Endothelial cell of umbilical vein (primary cell): ENCODE measurements around the gene LRRC38. TPM values are rescaled to one million over a fixed set of nuclear protein-coding genes. Genes with fewer than 3 reads are reported as not detected.

Experiments used
- BruUV-seq: library from RNA; stranded (reverse); fragments of 400-500 nt; replicated peaks from 2 replicates; lab custom pipeline; 2021; lab: Mats Ljungman, UMichigan
- CTCF ChIA-PET: fragments of 300-600, 350-600 bp; sonication (Branson Sonifier 250); formaldehyde crosslinking; loops from one replicate; lab custom pipeline; 2021; ENCODE audit warnings: antibody characterized with exemption, inconsistent platforms; lab: Charles Lee
- POLR2A ChIA-PET: fragments of 300-600, 350-600 bp; sonication (Branson Sonifier 250); formaldehyde crosslinking; loops from one replicate; lab custom pipeline; 2021; ENCODE audit warnings: antibody characterized with exemption, inconsistent platforms; lab: Charles Lee
- DNase-seq: peaks from one replicate; pipeline ENCODE4 v3.0.0-alpha.2; 2011; ENCODE audit warnings: low read depth, low spot score
- FAIRE-seq: peaks from 2 replicates; lab custom pipeline; 2011; peaks lifted over from hg19 to GRCh38; lab: Jason Lieb, UNC
- H2AFZ ChIP-seq: 2 replicates; pipeline ENCODE4 v1.6.0; 2012; ENCODE audit warnings: low read depth, low read length, control low read depth, inconsistent platforms
- H3K27ac ChIP-seq: 2 replicates; pipeline ENCODE4 v1.5.1; 2011; ENCODE audit warnings: low read depth, mild to moderate bottlenecking, control low read depth, low read length, moderate library complexity; ENCODE audit not compliant: insufficient read depth
- H3K27me3 ChIP-seq, 2 experiments: 2 replicates each; pipeline versions ENCODE4 v1.6.0 to v1.6.1; 2011; ENCODE audit warnings: low read length in 2 of 2, mixed read lengths in 1 of 2; ENCODE audit not compliant: control insufficient read depth in 2 of 2, insufficient read depth in 2 of 2
- H3K36me3 ChIP-seq, 2 experiments: 2 replicates in 1 of 2; 3 replicates in 1 of 2; pipeline ENCODE4 v1.5.1; 2011; ENCODE audit warnings: low read length in 2 of 2, mild to moderate bottlenecking in 1 of 2, moderate library complexity in 1 of 2; ENCODE audit not compliant: control insufficient read depth in 2 of 2, insufficient read depth in 2 of 2; ENCODE audit errors: extremely low read depth in 1 of 2
- H3K4me1 ChIP-seq: 3 replicates; pipeline ENCODE4 v1.5.1; 2011; ENCODE audit warnings: mild to moderate bottlenecking, low read length; ENCODE audit not compliant: control insufficient read depth, insufficient read depth; ENCODE audit errors: extremely low read depth
- H3K4me2 ChIP-seq: 2 replicates; pipeline ENCODE4 v1.6.1; 2011; ENCODE audit warnings: low read length, control low read depth, mixed read lengths; ENCODE audit not compliant: insufficient read depth
- H3K4me3 ChIP-seq, 3 experiments: fragments of 200-600 bp in 1 of 3; sonication (generic), shearing (Covaris generic) in 1 of 3; replicated peaks in 1 of 3; 2 replicates each; pipeline ENCODE4 v1.5.1; 2011 to 2016; ENCODE audit warnings: control low read depth in 3 of 3, low read length in 3 of 3, mild to moderate bottlenecking in 2 of 3, inconsistent platforms in 1 of 3, low read depth in 1 of 3, moderate library complexity in 1 of 3; ENCODE audit not compliant: insufficient read depth in 1 of 3
- H3K79me2 ChIP-seq: 2 replicates; pipeline ENCODE4 v1.6.0; 2012; ENCODE audit warnings: low read length, inconsistent platforms; ENCODE audit not compliant: control insufficient read depth, insufficient read depth
- H3K9ac ChIP-seq: replicated peaks from 2 replicates; pipeline ENCODE3; 2011; ENCODE audit warnings: low read length, control low read depth; ENCODE audit not compliant: insufficient read depth; ENCODE audit errors: extremely low read depth
- H3K9me1 ChIP-seq: replicated peaks from 3 replicates; pipeline ENCODE4 v1.6.0; 2011; ENCODE audit warnings: mild to moderate bottlenecking, low read length; ENCODE audit not compliant: control insufficient read depth, insufficient read depth; ENCODE audit errors: extremely low read depth
- H3K9me3 ChIP-seq: replicated peaks from 2 replicates; pipeline ENCODE4 v1.5.1; 2012; ENCODE audit warnings: low read length, inconsistent platforms; ENCODE audit not compliant: control insufficient read depth, insufficient read depth
- H4K20me1 ChIP-seq: replicated peaks from 2 replicates; pipeline ENCODE3; 2011; ENCODE audit warnings: mild to moderate bottlenecking, low read length; ENCODE audit not compliant: control insufficient read depth, insufficient read depth; ENCODE audit errors: extremely low read depth
- CTCF ChIP-seq, 2 donors: IDR thresholded peaks; 1 replicate in 1 of 2; 2 replicates in 1 of 2; pipeline ENCODE4 v1.5.1; 2011; ENCODE audit warnings: low read length in 2 of 2, mild to moderate bottlenecking in 2 of 2, moderate library complexity in 2 of 2, control low read depth in 1 of 2, inconsistent platforms in 1 of 2, low read depth in 1 of 2; ENCODE audit not compliant: insufficient read depth in 1 of 2; ENCODE audit errors: extremely low read depth in 1 of 2
- EZH2 ChIP-seq: IDR thresholded peaks from 2 replicates; pipeline ENCODE4 v1.6.1; 2012; ENCODE audit warnings: borderline replicate concordance, low read depth, mild to moderate bottlenecking, moderate library complexity, low read length, inconsistent platforms; ENCODE audit not compliant: severe bottlenecking
- FOS ChIP-seq: IDR thresholded peaks from 2 replicates; pipeline ENCODE4 v1.6.1; 2011; ENCODE audit warnings: mild to moderate bottlenecking, low read length, moderate library complexity, borderline replicate concordance; ENCODE audit not compliant: insufficient read depth
- GATA2 ChIP-seq: IDR thresholded peaks from 2 replicates; pipeline ENCODE4 v1.7.0; 2011; ENCODE audit warnings: low read depth, mild to moderate bottlenecking, moderate library complexity, mixed read lengths, low read length; ENCODE audit not compliant: insufficient read length, insufficient read depth
- JUN ChIP-seq: IDR thresholded peaks from 2 replicates; pipeline ENCODE4 v1.6.1; 2011; ENCODE audit warnings: borderline replicate concordance, low read depth; ENCODE audit not compliant: insufficient read length, insufficient read depth
- MAX ChIP-seq: IDR thresholded peaks from 2 replicates; pipeline ENCODE4 v1.6.1; 2011; ENCODE audit not compliant: insufficient read depth, insufficient read length
- MYC ChIP-seq: IDR thresholded peaks from one replicate; pipeline ENCODE4 v1.6.1; 2011; ENCODE audit warnings: mild to moderate bottlenecking, low read depth, low read length
- POLR2A ChIP-seq: IDR thresholded peaks from 2 replicates; pipeline ENCODE4 v1.6.1; 2012; ENCODE audit warnings: low read depth, mild to moderate bottlenecking, control low read depth, low read length
- POLR2AphosphoS5 ChIP-seq: IDR thresholded peaks from 2 replicates; pipeline ENCODE4 v1.6.1; 2012; ENCODE audit warnings: low read depth, mild to moderate bottlenecking, control low read depth, low read length, moderate library complexity; ENCODE audit not compliant: insufficient read depth
- dilution Hi-C: fragments of 300-500 bp; cut with MboI; formaldehyde crosslinking; loops from one replicate; pipeline ENCODE4 v1.15.0; 2019; ENCODE audit warnings: low sequenced_read_pairs; ENCODE audit not compliant: extremely low pct_ligation_motif_present
- intact Hi-C: fragments of 100-400 bp; cut with micrococcal nuclease; formaldehyde crosslinking; loops from one replicate; pipeline ENCODE4 v1.10.0; 2022
- polyA plus RNA-seq, 4 experiments: library from polyadenylated mRNA; depleted of rRNA in 3 of 4; stranded (reverse) in 3 of 4; unstranded in 1 of 4; fragments of >200 nt; gene quantifications; 2 replicates each; pipeline versions ENCODE4 v1.2.1 to v1.2.3, GENCODE V29; 2011 to 2012; ENCODE audit warnings: missing spikeins in 1 of 4
- total RNA-seq: library from RNA; stranded (reverse); gene quantifications from 2 replicates; pipeline ENCODE4 v1.2.3, GENCODE V29; 2021

Gene LRRC38
- total and polyA plus RNA-seq, 2 donors (not counting 3 experiments of a cell fraction or from before 2014, with no cell fraction given) = not detected

- Histone ChIP-seq H3K27me3 (no peaks in the 10 kb centered on the region), H3K4me3 (no peak overlapping the region), H3K79me2 (no peaks in the 10 kb centered on the region), H3K4me2 (no peak overlapping the region), H3K36me3 (no peaks in the 10 kb centered on the region), H3K4me1 (no peaks in the 10 kb centered on the region), H3K9me1 (no peaks in the 10 kb centered on the region), H3K27ac (no peak overlapping the region), H4K20me1 (no peaks in the 10 kb centered on the region), H2AFZ (no peak overlapping the region), H3K9ac (no peak overlapping the region), H3K9me3 (no peaks in the 10 kb centered on the region)
- no peak for FAIRE-seq
- intact Hi-C loops (no loop called here), dilution Hi-C loops (no loop called here)
- no peak for DNase-seq
- ChIA-PET POLR2A (no interaction called here), CTCF (no interaction called here)
- BruUV-seq = no TSS peak
- no peak for TF ChIP-seq POLR2AphosphoS5
- TF ChIP-seq EZH2 = no peak
- TF ChIP-seq POLR2A = no peak
- no peak for TF ChIP-seq CTCF (IDR thresholded peaks at IDR 0.05; ENCODE audit: extremely low read depth in 1 of 2, insufficient read depth in 1 of 2, low read depth in 1 of 2, low read length in 2 of 2)
- no peak for TF ChIP-seq FOS
- no peak for TF ChIP-seq GATA2
- TF ChIP-seq JUN = no peak
- TF ChIP-seq MAX = no peak
- no peak for TF ChIP-seq MYC
Observed at GRCh38 chr1:13478692-13479091, 35.1 kb downstream of the LRRC38 start.
